GM19240 (cell line): ENCODE measurements around the gene CCNB2.
A peak's percentile ranks its signal among the peaks of the same experiment; 100 is the strongest.
"Not testable (repeated sequence)": the region's sequence is repeated elsewhere in the genome, so short reads cannot be mapped to it uniquely, and the experiment has no call there.

Source experiments
- DNase-seq: peaks from one replicate; pipeline ENCODE4 v3.0.0; 2011; ENCODE audit warnings: low spot score; ENCODE audit not compliant: insufficient read length

CCNB2 gene

DNA sequence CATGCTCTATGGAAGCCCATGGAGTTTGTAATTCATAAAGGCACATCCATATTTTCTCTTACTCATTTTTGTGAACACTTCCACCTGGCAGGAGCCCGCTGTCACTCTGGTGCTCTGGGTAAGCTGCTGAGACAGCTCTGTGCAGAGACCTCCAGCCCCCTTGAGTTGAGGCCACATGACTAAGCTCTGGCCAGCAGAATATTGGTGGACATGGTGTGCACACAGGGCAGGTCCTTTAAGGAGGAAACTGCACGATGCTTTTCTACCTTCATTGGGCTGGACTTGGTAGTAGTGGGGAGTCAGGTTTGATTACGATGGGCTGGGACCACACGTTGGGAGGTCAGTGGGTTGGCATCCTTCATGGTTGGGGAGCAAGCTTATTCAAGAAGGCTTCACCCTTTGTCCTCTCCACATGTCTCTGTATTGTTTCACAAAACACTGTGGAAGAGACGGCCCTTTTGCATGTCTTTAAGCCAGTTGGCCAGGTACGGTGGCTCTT, 29.0 kb downstream of the CCNB2 start:
- DNase-seq = no peak

DNA sequence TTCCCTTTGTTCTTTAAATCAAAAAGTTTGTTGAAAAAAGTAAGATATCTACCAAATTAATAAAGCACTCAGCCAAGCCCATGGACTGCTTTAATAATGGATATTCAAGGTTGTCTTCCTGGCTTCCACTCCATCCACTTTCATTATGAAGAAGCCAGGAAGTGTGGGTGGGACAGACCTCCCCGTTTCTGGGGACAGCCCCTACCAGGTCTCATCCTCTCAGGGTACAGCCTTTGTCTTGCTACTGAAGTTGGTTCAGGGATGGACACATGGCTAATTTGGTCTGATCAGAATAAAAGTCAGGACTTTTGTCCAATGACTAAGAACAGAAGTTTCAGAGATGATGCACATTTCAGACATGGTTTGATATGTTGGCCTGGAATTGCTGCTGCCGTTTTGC, 32.6 kb downstream of the CCNB2 start:
- no peak for DNase-seq

DNA sequence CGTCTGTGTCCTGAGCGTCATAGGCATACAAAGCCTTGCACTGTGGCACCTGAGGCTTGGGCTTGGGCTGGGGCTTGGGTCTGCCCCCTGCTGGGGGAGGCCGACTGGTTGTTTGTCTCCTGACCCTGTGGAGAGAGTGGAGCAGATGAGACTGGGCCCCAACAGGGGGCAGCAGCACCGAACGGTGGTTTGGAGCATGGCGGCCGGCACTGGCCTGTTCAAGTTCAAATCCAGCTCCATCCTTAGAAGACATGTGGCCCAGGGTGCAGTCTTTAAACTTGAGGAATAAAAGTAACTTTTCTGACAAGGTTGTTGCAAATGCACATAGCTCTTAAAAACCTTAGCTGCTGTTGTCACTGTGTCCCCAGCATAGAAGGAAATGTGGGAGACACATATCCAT, 33.3 kb downstream of the CCNB2 start:
- peak; percentile 57 for DNase-seq

DNA sequence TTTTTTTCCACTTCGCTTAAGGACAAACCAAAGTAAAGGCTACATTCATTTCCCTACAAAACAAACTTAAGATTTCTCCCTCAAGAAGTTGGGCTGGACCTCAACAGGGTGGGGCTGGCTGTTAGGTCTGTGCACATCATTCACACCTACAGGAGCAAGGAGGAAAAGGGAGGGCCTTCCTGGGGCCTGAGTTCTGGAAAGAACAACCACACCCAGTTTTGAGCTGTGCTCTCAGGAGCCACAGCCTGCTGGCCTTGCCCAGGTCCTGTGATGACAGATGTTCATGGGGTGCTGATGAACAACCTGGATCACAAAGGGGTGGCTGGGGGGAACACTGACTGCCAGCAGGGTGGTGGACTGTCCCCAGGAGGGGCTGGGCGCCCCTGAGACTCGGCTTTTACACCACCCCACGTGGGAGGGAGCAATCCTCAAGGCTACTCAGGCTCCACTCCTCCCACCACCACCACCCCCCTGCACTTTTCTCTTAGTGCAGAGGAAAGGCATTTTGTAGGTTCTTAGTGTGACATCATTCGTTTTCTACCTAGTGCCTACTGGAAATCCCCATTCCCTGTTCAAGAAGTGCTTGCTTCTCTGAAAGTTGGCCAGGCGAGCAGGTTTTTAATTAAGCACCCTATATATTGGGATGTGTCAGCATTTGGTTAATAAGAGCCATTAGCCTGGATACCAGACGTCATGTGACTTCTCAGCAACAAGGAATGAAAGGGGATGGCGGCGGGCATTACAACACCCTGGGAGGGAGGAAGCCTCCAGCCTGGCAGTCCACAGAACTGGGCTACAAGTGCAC, 35.7 kb downstream of the CCNB2 start:
- no peak for DNase-seq

DNA sequence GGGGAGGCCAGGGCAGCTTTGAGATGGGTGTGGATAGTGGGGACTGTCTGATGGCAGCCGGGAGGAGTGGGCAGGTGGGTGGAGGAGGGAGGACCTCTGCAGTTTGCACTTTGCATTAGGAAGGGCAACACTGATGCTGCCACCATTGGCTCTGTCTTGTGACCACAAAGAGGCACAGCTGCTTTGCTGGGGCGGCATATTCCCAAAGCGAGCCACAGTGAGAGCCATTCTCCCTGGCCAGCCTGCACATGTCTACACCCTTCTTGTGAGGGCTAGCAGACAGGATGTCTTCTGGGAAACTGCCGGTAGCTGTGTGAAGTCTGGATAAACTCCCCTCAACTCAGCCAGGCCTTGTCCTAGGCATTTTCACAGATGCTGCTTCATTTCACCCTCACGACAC, 38.3 kb downstream of the CCNB2 start:
- no peak for DNase-seq

DNA sequence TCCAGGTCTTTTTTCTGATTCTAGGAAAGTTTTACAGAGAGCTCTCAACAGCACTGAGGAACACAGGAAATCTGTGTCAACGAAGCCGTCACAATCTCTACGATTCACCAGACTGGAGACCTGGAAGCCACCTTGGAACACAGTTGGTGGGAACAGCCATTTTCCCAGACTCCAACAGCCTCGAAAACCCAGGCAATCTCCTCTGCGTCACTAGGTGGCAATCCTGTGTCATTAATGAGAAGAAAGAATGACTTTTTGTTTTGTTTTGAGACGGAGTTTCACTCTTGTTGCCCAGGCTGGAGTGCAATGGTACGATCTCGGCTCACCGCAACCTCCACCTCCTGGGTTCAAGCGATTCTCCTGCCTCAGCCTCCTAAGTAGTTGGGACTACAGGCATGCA, 39.6 kb downstream of the CCNB2 start:
- not testable (repeated sequence) for DNase-seq

DNA sequence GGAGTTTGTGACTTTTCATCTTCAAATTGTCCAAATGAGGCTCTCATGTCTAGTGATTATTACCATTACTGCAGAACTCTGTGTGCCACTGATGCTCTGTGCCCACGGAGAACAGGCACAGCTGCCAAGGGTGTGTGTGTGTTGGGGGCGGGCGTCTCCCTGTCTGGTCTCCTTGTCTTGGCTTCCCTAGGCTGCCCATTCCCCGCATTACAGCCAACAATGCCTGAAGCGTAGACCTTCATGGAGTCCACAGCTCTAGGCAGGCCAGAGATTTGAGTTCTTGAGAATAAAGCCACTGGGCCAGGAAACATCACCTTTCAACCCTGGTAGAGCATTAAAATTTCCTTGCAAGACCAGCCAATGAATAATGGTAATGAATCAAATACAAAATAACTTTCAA, 42.7 kb downstream of the CCNB2 start:
- DNase-seq = no peak

DNA sequence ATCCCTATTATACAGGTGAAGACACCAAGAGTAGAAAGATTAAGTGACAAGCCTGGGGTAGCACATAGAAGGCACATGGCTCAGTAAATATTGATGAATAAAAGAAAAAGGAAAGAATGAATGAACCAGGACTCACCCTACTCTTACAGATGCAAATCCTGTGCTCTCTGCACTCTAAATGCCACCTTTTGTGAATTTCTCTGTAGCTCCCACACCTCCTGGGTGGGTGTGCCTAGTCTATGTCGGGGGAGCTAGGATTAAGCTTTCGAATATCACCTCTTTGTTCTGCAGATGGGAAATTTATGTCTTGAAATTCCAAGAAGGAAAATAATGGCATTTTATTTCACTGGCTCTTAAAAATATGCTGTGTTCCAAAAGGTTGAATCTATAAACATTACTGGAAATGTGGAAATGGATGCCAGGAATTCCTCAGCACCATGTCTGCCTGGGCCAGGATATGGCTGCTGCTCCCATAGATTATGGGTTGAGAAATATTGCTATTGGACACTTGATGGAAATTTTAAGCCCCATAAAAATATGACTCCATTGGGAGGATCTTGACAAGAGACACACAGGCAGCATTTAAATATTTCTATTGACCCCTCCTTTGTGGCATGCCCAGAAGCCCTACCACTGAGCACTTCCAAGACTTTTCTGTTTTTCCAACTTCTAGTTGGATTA, 43.3 kb downstream of the CCNB2 start:
- DNase-seq = no peak

DNA sequence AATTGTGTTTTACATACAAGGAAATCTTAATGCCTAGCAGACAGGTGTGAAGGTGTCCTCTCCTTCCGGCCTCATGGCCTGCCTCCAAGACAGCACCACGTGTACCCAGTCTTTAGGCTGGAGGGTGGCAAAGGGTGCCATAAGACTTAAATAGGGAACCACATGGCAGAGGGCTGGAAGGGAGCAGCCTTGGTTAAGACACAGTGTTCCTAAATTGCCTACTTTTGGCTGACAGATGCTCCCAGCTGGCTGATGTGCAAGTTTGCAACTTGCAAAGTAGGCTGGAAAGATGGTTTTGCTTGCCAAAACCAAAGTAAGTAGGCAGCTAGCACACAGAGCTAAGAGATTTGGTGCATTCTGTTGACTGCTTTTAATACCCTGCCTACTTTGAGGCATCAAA, 45.2 kb downstream of the CCNB2 start:
- DNase-seq = no peak

DNA sequence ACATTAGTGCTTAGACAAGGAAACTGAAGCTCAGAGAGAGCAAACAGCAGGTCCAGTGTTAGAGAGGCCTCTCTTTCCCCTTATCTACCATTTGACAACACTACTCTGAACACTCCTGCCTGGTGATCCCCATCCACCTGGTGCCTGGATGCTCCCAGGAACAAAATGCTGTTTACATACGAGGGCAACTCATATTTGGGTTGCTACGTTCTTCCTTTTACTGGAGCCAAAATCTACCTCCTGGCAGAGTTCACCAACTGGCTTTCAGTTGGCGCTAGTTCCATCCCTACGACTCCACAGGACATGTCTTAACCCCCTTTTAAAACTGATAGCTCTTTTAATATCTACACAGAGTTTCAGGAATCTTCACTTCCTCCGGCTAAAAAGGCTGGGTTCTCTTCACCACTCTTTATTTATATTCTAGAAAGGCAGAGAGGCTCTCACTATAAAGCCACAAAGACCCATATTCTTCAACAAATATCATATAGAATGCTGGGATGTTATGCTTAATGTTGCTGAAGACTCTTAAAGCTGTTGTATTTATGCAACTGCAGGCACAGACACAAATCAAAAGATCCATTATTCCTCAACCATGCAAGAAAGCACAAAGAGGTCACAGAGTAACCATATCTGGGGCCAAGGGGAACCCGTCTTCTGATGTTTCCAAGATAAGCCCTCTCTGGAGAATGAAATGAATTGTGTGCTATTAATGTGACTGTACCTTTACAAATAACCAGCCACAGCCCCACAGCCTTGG, 47.9 kb downstream of the CCNB2 start:
- DNase-seq = no peak

DNA sequence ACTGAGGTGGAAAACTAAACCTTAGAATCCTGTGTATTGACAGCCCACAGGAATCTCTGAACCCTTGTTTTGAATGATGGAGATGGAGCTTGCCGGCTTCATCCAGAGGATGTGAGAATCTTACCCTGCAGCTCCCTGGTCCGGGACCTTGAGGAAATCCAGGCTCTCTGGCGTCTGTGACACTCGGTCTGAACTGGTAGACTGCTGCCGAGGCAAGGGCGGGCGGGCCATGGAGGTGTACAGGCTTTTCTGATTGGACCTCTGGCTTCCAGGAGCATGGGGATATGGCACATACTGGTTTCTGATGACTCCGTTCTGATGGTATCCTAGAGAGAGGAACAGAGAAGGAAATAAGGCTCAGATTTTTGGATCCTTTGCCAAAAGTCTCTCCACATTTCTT, 48.5 kb downstream of the CCNB2 start:
- no peak for DNase-seq

DNA sequence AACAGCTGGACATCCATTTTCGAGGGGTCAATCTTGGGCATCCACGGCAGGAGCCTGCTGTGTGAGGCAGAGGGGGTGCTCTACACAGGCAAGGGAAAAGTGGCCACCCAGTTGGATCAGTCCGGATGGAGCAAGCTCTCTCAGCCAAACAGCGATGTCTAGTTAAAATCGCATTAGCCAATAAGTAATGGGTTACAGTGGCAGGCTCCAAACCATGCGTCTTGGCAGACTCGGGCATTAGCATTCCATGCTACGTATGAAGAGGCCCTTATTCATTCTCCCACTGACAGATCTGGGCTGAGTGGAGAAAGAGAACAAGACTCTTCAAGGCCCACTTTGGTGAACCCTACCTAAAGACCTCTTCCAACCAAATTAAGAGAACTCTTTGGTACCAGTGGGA, 49.3 kb downstream of the CCNB2 start:
- no peak for DNase-seq

DNA sequence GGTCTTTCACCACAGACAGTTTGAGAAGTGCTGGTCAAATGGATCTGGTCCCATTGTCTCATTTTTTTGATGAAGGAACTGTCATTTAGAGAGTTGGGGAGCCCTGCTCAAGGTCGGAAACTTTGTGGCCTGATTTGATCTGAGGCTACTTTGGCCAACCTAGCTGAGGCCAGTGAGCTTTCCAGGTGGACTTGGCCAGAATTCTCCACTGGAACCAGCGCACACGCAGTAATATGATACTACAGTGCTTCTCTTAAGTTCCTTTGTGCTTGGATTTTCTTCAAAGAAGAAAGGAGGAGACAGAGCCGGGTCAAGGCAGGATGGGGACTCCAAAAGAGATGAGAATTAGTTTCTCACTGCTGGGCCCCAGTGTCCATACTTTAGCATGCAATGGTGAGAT, 50.5 kb downstream of the CCNB2 start:
- DNase-seq = no peak

DNA sequence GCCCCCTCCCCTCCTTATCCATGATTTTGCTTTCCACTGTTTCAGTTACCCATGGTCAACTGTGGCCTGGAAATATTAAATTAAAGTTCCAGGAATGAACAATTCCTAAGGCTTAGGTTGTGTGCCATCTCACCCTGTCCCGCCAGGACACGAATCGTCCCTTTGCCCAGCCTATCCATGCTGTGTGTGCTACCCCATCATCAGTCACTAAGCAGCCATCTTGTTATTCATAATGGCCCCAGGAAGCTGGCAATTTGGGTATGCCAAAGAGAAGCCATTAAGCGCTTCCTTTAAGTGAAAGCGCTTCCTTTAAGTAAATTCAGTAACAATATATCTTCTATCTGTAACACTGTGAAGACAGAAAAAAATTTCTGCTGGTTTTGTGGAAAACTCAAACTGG, 52.5 kb downstream of the CCNB2 start:
- no peak for DNase-seq

DNA sequence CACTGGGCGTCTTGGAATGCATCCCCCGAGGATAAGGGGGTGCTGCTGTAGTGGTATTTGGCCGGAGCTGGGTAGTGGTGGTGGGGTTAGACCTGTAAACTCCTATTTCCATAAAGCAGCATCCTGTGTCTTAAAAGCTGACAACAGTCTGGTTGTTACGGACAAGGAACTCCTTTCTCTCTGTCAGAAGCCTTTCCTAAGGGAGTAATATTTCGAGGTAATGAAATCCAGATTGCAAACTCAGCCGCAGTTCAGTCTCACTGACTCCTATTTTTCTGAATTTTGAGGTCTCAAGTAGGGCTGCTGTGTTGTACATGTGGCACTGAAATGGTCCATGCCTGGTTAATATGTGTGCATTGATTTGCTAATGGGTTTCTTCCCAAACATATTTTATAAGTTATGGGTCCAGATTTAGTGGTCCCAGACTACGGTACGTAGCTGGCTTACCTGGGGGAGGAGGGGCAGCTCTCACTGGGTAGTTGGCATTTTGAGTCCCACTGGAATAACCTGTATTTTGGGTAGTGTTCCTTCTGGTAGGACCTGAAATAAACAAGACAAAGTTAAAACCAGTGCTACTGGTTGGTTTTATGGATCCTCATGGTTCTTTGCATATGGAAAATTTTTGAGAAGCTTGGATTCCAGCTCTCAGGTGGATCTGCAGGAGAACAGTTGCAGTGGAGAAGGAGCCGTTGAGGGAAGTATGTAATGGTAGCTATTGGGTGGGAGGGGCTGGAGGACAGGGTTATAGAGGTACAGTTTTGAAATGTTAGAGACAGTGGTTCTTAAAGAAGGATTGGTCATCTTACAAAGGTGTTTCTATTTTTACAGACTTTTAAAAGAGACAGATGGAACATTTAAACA, 53.1 kb downstream of the CCNB2 start:
- DNase-seq = no peak

DNA sequence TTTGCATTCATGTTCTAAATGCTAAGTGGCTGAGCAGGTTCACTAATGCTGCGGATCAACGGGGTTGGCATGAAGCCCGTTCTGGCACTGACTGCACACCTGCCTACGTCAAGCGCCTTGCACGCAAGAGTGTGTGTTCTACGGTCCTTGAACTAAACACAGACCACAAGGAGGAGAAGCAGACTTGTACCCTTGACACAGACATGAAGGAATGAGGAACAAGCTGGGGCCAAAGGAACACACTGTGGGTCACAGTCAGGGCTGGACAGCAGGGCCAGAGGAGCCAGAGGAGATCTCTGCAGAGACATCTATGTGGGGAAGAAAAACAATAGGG, 53.7 kb downstream of the CCNB2 start:
- DNase-seq = no peak

DNA sequence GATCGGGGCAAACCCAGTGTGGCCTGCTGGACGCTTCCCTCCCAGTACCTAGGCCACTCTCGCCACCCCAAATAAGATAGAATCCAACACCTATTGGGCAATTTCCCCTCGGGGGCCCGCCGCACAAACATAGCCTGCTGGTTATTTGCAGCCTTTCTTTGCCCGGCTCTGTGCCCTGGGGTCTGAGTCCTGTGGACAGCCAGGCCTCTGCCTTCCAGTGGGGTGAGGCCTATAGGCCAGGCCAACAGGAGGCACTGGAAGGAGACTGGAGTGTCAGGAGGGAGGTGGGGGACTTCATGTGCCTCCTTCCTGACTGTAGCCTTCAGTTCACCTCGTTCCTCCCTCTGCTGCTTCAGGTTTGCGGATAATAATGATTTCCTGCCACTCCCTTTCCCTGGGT, 54.3 kb downstream of the CCNB2 start:
- no peak for DNase-seq

DNA sequence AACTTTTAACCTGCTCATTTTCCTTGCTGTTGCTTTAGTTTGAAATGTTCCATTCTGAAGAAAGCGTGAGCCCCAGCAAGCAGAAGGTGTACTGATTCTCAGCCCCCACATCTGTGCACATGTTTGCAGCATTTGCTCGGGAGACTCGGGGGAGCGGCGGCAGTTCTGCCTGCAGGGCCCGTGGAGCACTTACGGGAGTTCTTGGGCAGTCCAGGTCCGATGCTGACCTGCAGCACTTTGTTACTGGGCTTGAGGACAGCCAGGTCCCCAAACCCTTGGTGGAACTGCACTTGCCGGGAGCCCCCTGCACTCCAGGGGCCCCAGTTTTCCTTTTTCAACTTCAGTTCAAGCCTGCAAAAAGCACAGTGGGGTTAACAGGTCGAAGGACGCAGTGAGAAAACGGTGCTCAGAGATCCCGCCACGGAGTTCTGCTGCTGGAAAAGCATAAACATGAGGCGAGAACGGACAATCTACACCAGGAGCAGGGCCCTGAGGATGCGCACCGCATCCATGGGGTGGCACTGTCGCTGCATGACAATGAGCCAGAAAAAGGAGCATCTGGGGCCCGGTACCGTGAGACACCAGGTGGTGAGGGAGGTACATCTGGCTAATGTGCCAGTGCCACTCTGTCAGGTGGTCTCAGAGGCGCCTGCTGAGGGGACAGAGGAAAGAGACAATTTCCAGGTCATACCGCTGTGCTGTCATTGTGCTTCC, 56.1 kb downstream of the CCNB2 start:
- DNase-seq = no peak

DNA sequence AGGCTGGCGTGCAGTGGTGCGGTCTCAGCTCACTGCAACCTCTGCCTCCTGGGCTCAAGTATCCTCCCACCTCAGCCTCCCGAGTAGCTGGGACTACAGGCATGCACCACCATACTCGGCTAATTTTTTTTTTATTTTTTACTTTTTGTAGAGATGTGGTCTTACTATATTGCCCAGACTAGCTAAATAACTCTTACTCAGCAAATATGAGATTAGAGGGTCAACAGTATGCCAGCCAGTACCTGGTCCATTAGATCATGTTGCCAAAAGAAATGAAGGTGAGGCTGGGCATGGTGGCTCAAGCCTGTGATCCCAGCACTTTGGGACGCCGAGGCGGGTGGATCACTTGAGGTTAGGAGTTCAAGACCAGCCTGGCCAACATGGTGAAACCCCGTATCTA, 57.1 kb downstream of the CCNB2 start:
- DNase-seq = not testable (repeated sequence)

DNA sequence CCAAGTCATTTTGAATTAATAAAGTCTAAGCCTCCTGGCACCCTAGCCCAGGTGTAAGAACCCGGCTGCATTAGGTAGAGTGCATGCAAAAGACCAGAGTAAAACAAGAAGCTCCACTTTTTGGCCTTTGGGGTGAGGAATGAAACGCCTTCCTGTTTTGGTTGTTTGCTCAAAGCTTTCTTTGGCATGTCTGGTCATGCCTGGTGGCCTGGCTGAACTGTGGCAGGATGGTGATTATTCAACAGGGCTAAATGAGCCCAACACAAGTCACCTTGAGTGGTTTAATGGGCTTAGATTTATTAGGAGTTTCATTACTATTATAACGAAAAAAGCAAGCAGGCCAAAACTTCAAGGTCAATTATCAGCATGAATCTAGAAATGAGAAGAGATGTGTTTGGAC, 60.8 kb downstream of the CCNB2 start:
- no peak for DNase-seq

DNA sequence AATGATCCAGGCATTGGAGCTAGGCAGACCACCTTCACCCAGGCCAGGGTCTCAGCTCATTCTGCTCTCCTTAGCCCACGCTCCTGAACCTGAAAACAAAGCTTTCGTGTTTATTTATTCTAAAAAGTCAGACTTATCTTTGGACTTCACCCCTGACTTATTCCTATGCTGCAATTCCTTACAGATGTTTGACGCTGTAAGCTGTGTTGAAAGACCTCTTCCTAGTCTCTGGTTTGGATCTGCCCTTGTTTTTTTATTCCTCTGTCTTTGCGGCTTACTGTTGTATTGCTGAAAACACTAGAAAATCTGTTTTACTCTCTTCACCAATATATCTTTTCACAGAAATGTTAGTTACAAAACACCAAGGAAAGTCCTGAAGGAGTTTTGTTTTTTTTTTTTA, 61.2 kb downstream of the CCNB2 start:
- no peak for DNase-seq
